Stimulated activated CD8-positive, alpha-beta memory T cell treated with anti-CD3 and anti-CD28 coated beads, Interleukin-4, amount 100 ng/mL, for 4 hours (primary cell): ENCODE data around the gene POU2F1.
"Not testable (repeated sequence)": the region's sequence is repeated elsewhere in the genome, so short reads cannot be mapped to it uniquely, and the experiment has no call there.

Experiments used
- DNase-seq, 2 donors: peaks; one replicate each; pipeline ENCODE4 v3.0.0-alpha.2; 2020; ENCODE audit warnings: low read depth in 2 of 2, low spot score in 1 of 2

The POU2F1 gene

DNA sequence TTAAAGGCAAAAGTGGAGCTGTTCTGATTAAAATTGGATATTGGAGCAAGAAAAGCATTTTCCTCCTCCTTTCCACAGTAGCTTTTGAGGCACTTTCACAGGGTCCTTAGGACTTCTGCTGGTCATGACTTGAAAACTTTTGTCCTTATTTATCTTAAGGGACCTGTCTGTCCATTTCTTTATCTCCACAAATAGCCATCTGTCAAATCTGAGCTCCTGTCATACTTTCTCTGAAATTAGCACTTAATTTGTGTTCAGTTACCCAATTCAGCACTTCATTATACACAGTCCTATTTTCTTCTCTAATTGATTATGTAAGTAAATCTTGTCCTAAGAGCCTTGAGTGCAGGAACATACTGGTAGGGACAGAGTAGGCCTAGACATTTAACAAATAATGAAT, 9.8 kb downstream of the POU2F1 start:
- DNase-seq = no peak

DNA sequence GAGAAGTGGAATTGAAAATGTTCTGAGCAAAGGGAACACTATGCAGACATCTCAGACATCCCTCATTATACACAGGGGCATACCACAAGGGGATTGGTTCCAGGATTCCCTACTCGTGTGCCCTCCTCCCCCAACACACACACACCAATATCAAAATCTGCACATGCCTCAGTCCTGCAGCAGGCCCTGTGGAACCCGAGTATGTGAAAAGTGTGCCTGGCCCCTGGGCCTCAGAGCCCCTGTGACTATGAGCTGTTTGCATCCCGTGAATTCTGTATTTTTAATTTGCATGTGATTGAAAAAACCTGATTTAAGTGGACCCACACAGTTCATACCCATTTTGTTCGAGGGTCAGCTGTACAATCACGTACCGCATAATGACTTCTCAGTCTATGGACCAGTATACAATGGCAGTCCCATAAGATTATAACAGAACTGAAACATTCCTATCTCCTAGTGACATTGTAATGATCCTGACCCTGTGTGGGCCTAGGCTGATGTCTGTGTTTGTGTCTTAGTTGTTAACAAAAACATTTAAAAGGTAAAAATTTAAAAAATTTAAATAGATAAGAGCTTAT, 11.3 kb downstream of the POU2F1 start:
- DNase-seq = no peak

DNA sequence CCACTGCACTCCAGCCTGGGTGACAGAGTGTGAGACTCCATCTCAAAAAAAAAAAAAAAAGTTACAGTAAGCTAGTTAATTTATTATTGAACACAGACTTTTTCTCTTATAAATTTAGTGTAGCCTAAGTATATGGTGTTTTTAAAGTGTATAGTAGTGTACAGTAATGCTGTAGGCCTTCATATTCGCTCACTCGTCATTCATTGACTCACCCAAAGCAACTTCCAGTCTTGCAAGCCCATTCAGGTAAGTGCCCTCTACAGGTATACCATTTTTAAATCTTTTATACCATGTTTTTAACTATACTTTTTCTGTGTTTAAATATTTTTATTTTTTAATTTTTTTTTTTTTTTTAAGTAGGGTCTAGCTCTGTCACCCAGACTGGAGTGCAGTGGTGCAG, 12.1 kb downstream of the POU2F1 start:
- DNase-seq = no peak

DNA sequence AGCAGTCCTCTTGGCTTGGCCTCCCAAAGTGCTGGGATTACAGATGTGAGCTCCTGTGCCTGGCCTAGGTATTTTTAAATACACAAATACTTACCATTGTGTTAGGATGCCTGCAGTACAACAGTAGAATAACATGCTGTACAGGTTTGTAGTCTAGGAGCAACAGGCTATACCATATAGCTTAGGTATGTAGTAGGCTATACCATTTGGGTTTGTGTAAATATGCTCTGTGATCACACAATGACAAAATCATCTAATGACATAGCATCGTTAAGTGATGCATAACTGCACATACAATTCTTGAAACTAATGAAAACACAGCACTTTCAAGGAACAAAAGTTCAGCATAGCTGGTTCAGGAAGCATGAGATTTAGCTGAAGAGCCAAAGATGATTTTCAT, 12.7 kb downstream of the POU2F1 start:
- no peak for DNase-seq

DNA sequence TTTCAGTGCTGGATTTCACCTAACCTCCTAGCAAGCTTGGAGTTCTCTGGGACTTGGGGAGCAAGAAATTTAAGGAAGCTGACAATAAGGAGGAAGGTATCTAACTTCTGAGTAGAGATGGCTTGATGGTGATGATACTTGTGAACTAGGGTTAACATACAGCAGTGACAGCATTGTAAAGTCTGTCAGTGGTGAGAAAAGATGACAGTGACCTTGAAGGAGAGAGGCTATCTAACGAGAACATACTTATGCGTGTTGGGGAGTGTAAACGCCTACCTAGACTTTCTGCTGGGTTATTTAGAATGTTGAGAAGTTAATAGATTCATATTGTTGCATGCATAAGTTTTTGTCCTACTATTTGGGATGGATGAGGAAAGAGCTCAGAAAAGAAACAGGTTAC, 16.3 kb downstream of the POU2F1 start:
- no peak for DNase-seq

DNA sequence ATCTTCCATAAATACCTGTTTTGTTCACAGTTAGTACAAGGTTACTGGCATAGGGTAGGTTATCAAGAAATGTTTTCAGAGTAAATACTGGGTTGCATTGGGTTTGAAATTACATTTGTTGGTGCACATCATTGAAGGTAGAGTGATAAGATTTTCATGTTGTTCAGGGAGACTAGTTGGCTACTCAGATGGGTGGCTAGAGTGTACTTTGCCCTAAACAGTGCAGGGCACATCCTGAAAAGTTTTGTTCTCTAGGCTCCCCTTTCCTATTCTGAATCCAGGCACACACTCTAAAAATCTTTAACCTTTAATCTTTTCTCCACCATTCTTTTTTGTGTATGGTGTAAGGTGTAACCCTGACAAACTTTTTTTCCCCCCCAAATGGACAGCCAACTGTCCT, 18.0 kb downstream of the POU2F1 start:
- no peak for DNase-seq

DNA sequence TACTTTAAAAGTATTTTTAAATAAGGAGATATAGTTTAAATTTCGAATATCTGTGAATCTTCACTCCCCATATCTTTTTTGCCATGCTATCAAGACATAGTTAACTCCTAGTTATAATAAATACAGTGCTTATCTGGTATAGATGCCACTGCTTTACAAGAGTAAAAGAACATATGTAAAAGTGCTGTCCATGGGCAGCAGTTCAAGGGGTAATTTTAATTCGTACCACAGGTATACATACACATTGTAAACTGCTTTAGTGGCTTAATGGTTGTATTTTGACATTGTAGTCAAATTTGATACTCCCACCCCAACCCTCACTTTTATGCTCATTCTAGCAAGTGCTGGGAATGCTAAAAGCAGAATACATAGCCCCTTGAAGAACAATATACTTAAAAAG, 18.6 kb downstream of the POU2F1 start:
- no peak for DNase-seq

DNA sequence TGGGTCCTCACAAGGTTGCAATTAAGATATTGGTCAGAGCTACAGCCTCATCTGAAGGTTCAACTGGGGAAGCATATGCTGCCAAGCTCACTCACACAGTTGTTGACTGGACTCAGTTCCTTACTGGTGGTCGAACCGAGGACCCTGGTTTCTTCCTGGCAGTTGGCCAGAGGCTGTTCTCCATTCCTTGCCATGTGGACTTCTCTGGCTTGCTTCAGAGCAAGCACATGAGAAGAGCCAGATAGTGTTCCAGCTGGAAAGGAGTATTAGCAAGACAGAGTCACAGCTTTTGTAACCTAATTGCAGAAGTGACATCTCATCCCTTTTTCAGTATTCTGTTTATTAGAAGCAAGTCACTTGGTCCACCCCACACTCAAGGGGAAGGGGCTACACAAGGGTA, 23.6 kb downstream of the POU2F1 start:
- no peak for DNase-seq

DNA sequence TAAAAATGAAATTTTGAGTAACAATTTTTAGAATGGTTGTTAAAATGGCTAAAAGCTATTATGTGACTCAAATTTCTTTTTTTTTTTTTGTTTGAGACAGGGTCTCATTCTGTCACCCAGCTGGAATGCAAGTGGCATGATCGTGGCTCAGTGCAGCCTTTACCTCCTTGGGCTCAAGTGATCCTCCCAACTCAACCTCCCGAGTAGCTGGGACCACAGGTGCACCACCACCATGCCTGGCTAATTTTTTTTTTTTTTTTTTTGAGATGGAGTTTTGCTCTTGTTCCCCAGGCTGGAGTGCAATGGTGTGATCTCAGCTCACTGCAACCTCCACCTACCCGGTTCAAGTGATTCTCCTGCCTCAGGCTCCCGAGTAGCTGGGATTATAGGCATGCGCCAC, 24.5 kb downstream of the POU2F1 start:
- not testable (repeated sequence) for DNase-seq

DNA sequence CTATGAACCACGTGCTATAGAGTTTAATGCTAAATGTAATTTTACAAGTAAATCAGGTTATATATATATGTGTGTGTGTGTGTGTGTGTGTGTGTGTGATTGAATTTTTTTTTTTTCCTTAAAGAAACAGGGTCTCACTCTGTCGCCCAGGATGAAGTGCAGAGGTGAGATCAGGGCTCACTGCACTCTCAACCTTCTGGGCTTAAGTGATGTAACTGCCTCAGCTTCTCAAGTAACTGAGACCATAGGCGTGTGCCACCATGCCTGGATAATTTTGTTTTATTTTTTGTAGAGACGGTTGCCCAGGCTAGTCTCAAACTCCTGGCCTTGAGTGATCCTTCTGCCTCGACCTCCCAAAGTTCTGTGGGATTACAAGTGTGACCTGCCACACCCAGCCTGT, 26.3 kb downstream of the POU2F1 start:
- no peak for DNase-seq

DNA sequence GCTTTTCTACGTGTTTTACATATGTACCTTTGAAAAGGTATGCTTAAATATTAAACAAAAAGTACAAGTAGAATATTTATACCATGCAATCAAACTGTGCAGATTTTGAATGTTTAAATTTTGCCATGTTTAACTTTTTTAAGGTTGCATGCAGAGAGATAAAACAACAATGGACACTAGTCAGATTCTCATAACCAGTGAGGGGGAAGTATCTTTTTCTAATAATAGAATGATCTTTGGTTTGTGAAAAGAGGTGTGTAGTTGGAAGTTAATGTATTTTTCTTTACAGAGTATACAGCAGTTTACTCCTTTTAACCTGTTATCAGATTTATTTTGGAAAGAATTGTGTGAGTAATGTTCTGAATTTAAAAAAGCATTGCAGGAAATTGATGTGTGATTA, 27.1 kb downstream of the POU2F1 start:
- DNase-seq = no peak

DNA sequence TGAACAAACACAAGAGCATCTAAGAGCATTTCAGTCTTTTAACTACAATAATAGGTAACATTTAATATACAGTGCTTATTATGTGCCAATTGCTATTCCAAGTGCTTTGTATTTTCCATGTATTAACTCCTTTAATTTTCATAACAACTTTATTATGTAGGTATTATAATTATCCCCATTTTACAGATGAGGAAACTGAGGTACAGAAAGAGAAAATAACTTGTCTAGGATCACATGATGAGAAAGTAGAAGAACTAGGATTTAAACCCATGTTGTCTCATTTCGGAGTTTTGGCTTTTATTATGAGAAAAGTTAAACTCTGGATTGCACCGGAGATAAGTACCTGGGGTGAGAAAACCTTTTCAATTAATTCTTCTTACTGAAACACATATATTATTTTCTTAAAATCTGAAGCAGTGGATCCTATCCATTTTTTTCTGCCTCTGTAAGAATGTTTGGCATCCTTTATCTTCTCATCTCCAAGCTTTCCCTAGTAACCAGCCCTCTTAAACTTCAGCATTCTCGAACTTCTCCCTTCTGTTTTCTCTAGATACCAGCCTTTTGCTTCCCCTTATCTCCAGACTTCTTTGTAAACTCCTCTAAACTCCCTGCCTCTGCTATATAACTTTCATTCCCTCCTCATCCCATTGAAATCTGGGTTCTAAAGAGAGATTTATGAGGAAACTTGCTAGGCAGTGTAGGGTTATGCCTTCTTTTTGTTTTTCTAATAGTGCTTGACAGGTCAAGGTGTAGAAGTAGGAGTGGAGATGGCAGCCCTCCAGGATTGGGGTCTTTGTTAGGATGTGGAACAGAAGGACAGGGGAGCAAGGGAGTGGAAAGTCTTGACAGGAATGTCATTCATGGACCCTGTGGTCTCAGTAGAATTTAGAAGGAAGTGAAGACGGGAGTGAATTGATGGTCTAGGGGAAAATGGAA, 28.3 kb downstream of the POU2F1 start:
- DNase-seq = no peak

DNA sequence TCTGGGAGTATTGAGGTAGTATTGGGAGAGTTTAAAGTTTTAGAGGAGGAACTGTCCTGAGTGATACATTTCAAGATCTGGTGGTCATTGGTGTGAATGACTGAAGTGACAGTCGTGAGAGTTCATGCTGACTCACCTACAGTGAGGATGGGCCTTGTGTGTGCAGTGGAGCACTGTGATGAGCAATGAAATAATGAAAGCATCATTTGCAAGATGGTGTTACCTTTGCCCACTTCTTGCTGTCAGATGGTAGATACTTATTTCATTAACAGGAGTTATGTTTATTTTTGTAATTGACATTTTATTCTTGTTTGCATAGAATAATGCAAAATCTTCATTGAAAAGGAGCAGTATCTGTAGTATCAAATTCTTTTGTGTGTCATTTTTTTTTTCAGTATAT, 29.0 kb downstream of the POU2F1 start:
- DNase-seq = no peak

DNA sequence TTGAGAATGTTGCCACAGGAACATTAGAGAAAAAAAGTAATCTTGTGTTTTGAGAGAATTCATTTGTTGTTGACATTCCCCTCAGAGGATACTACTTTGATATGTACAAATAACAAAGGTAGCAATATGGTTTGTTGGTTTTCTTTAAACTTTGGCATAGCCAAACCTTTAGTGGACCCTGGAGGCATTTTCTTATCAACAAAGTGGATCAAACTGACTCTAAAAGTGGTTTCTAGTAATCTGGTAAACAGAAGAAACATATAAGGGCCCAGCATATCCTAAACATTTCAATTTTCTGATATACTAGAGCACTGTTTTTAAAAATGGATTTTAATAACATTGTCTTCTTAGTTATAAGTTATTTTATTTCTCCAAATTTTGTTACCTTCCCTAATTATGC, 29.8 kb downstream of the POU2F1 start:
- DNase-seq = no peak

DNA sequence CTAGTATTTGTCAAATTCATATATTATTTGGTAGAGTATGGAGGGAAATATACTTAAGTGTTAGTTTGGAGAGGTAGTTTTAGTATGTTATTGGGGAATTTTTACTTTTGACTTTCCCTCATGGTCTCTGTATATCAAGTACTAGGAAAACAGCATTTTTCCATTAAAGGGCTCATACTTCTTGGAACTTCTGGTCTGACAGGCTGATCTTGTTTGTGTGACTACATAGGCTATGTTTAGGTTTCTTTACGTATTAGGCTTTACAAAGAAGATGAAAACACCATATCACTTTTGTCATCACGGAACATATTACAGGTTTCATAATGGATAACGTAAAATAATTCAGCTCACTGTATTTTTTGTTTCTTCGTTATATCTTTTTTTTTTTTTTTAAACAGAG, 30.8 kb downstream of the POU2F1 start:
- no peak for DNase-seq

DNA sequence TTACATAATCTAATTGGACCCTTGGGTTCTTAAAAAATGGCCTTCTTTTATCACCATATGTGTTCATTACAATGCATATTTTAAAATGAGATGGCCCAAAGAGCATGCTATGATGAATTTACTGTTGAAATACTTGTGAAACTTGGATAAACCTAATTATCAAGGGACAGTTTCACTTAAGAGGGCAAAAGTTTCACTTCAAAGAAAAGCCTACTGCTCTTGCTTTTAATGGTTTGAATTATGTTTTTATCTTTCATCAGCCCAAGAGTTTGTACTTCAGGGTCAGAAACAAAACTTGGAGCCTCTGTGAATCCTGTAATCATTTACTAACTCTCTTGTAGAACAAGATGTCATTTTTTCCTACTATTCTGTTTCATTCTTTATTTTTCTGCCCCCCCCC, 32.3 kb downstream of the POU2F1 start:
- DNase-seq = no peak

DNA sequence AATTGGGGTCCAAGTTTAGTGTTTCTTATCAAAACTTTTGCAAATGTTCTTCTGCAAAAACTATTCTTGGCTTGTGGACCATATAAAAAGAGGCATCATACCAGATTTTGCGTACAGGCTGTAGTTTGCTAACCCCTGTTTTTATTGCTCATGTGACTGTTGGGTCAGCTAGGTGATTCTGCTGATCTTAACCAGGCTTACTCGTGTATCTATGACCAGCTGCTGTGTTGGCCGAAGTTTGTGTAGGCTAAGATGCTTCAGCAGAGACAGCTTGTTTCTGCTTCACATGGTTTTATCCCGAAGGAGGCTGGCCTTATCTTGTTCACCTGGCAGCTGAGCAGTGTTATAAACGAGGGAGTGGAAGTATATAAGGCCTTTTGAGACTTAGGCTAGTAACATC, 38.2 kb downstream of the POU2F1 start:
- no peak for DNase-seq

DNA sequence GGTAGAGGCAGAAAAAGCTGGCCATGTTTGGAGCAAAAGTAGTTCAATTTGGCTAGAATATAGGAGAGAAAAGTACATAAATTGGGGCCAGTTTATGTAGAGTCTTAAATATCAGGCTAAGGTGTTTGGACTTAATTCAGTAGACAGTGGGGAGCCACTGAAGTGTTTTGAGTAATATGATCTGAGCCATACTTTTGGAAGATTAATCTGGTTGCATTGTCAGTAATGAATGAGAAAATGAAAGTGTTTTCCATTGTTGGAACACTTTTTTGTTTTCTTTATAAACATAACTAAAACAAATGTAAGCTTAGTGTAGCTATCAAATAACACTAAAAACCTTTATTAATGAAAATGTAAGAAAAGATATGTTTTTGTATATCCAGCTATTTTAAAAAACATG, 42.1 kb downstream of the POU2F1 start:
- DNase-seq = no peak

DNA sequence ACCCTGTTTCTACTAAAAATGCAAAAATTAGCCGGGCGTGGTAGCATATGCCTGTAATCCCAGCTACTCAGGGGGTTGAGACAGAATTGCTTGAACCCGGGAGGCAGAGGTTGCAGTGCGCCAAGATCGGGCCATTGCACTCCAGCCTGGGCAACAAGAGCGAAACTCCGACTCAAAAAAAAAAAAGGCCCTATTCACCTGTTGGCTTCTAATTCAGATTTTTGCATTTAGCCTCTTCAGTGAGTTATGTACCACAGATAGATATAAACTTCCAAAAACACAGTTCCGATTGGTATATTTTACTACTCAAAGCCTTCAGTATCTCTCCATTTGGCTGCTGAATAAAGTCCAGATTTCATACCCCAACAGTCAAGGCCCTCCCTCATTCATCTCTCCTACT, 42.7 kb downstream of the POU2F1 start:
- no peak for DNase-seq

DNA sequence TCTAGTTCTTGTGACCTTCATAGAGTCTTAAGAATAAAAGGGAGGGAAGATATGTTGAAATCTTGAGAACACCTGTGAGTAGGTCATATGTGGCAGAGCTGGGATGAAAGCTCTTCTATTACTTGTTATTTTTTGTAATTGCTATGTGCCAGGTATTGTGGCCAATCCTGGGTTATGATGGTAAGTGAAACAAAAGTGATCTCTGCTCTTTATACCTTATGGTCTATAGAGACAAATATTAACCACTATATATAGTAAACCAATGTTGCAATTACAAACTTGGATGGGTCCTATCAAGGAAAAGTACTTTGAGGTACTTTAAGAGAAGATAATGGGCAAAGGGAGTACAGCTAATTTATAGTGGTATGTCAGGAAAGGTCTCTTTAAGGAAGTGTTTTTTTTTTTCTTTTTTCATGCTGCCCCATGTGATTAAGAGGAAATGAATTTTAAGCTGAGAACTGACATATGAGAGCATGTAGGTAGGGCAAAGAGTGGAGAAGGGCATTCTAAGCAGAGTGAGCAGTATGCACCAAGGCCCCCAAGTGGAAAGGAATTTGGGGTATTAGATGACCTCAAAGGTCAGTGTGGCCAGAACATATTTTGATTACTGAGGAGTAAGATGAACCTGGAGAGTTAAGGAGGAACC, 43.3 kb downstream of the POU2F1 start:
- no peak for DNase-seq

DNA sequence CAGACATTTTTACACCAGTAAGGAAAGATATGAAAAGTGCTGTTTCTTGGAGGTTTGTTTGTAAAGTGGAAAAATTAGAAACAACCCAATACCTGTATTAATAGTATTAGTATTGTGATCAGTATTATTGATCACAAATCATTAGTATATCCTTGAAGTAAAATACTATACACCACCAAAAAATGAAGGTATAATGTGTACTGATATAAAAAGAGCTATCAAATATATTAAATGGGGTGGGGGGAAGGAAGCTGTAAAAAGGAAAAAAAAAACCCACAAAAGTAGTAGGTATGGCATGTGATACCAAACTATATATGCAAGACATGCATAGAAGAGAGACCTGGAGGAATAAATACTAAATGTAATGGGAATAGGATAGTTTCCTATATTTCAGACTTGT, 46.3 kb downstream of the POU2F1 start:
- DNase-seq = no peak

DNA sequence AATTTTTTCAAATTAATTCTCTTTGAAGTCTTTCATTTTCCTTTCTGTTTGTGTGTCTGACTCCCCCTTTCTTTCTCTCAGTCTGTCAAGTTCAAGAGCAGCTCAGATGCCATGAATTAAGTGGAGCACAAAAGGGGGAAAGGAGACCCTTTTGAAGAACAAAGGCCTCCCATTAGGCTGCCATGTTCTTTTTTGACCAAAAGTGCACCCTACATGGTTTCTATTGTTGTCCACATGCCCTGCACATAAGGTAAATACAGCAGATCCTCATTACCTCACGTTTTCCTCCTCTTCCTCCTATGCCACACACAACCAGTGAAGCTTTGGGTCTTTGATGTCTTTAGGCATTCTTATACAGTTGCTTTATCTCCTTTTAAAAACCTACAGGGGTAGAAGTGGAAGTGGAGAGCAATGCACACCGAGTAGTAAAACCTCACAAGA, 47.7 kb downstream of the POU2F1 start:
- DNase-seq = no peak
